K562 (cell line): ENCODE data around the gene ATXN1.

Experiments
- CHD2 ChIP-seq: IDR thresholded peaks from 2 replicates; pipeline ENCODE4 v1.6.1; 2011; ENCODE audit warnings: low read depth, low read length
- CTCF ChIP-seq, 3 experiments: IDR thresholded peaks in 2 of 3; conservative IDR thresholded peaks in 1 of 3; 2 replicates each; pipeline ENCODE4 v1.5.1; 2011 to 2012; ENCODE audit warnings: low read length in 3 of 3, mild to moderate bottlenecking in 3 of 3, control low read depth in 2 of 3, improper control_type of control experiment in 1 of 3, inconsistent platforms in 1 of 3, low read depth in 1 of 3, mixed read lengths in 1 of 3, moderate library complexity in 1 of 3; ENCODE audit not compliant: insufficient read depth in 2 of 3
- EP300 ChIP-seq: IDR thresholded peaks from 2 replicates; pipeline ENCODE4 v1.6.1; 2012; ENCODE audit warnings: low read length, improper control_type of control experiment
- ETV6 ChIP-seq, 3 experiments: fragments of 150-350 bp in 1 of 3; sonication (generic) in 1 of 3; formaldehyde crosslinking in 1 of 3; IDR thresholded peaks; 2 replicates each; pipeline versions ENCODE4 v1.6.1 to v1.8.0; 2014 to 2022; ENCODE audit warnings: borderline replicate concordance in 2 of 3, low read depth in 2 of 3, antibody characterized with exemption in 1 of 3, low read length in 1 of 3, mild to moderate bottlenecking in 1 of 3, missing genetic modification reagents in 1 of 3
- GTF2F1 ChIP-seq: IDR thresholded peaks from 2 replicates; pipeline ENCODE4 v1.6.1; 2011; ENCODE audit warnings: low read depth, low read length, improper control_type of control experiment
- NFYB ChIP-seq: IDR thresholded peaks from 2 replicates; pipeline ENCODE4 v1.6.1; 2011; ENCODE audit warnings: mild to moderate bottlenecking, moderate library complexity; ENCODE audit not compliant: insufficient read length; ENCODE audit errors: extremely low read depth
- NR2C2 ChIP-seq, 2 experiments: fragments of 200-800 bp in 1 of 2; sonication (Bioruptor generic) in 1 of 2; sonication (generic) in 1 of 2; formaldehyde crosslinking in 1 of 2; IDR thresholded peaks; 2 replicates each; pipeline versions ENCODE4 v1.6.1 to v1.8.0; 2016 to 2022; ENCODE audit warnings: mild to moderate bottlenecking in 1 of 2, missing compliant biosample characterization in 1 of 2, missing genetic modification characterization in 1 of 2, missing genetic modification reagents in 1 of 2
- SMAD2 ChIP-seq: fragments of 150-350 bp; IDR thresholded peaks from 2 replicates; pipeline ENCODE4 v1.6.1; 2014; ENCODE audit warnings: low read depth, mild to moderate bottlenecking, low read length

DNA sequence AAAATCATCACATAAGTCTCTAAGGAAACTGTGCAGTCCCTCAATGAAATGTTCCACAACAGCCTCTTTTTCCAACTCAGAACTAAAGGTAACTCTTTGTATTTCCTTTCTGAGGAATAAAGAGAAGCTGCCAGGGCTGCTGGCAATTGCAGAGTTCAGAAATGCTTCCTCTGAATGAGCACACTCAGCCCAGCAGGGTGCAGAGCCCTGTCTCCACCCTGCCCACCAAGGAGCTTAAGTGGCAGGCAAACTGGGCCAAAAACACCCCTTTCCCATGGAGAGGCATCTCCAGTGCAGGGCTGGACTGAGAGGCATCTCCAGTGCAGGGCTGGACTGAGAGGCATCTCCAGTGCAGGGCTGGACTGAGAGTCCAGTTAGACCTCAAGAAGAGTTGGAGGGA lies 267.5 kb downstream of the ATXN1 start:
- no peak for TF ChIP-seq NR2C2 (CRISPR knock-in tag; IDR thresholded peaks at IDR 0.05)
- no peak for TF ChIP-seq NR2C2 (tag; IDR thresholded peaks at IDR 0.05)
- no peak for TF ChIP-seq EP300
- TF ChIP-seq ETV6 (IDR thresholded peaks at IDR 0.05; ENCODE audit: borderline replicate concordance in 1 of 2, low read depth in 2 of 2, low read length in 1 of 2), result no peak
- TF ChIP-seq ETV6 (CRISPR knock-in tag; IDR thresholded peaks at IDR 0.05; ENCODE audit: borderline replicate concordance), result no peak
- TF ChIP-seq GTF2F1, result no peak
- no peak for TF ChIP-seq CHD2
- no peak for TF ChIP-seq SMAD2
- no peak for TF ChIP-seq CTCF (IDR thresholded peaks at IDR 0.05 in 2 of 3, conservative IDR thresholded peaks at IDR 0.05 in 1 of 3; ENCODE audit: insufficient read depth in 2 of 3, low read depth in 1 of 3, low read length in 3 of 3)
- no peak for TF ChIP-seq NFYB
